Gastroesophageal sphincter (tissue), 4 donors: ENCODE measurements around the gene ATP8A1. TPM values are rescaled to one million over a fixed set of nuclear protein-coding genes. Genes with fewer than 3 reads are reported as not detected.
A peak's percentile ranks its signal among the peaks of the same experiment; 100 is the strongest.

ENCODE experiments used
- ATAC-seq: fragments of 150-250 bp; one replicate; pipeline ENCODE4 v1.9.1; 2016; ENCODE audit warnings: mild to moderate bottlenecking, moderate library complexity
- H3K27ac ChIP-seq, 4 donors: fragments of 200-600 bp; sonication (generic) in 3 of 4; 1 replicate in 3 of 4; 2 replicates in 1 of 4; pipeline ENCODE4 v1.5.1; 2016 to 2019
- H3K27me3 ChIP-seq: fragments of 200-600 bp; sonication (generic); one replicate; pipeline ENCODE4 v1.5.1; 2019
- H3K36me3 ChIP-seq, 2 donors: fragments of 200-600 bp; sonication (generic); one replicate each; pipeline ENCODE4 v1.5.1; 2019; ENCODE audit warnings: control low read depth in 1 of 2
- H3K4me1 ChIP-seq, 3 donors: fragments of 200-600 bp; sonication (generic); 1 replicate in 2 of 3; 2 replicates in 1 of 3; pipeline ENCODE4 v1.5.1; 2016 to 2019; ENCODE audit warnings: control low read depth in 2 of 3
- H3K4me3 ChIP-seq, 2 donors: fragments of 200-600 bp; sonication (generic); one replicate each; pipeline ENCODE4 v1.5.1; 2019; ENCODE audit warnings: mild to moderate bottlenecking in 1 of 2, moderate library complexity in 1 of 2
- H3K9me3 ChIP-seq, 3 donors: fragments of 200-600 bp; sonication (generic); one replicate each; pipeline ENCODE4 v1.5.1; 2017 to 2019; ENCODE audit warnings: control low read depth in 2 of 3
- CTCF ChIP-seq, 4 experiments: fragments of 200-600 bp in 2 of 4; fragments of 450-650 bp in 2 of 4; sonication (generic) in 1 of 4; IDR thresholded peaks; one replicate each; pipeline ENCODE4 v1.5.1; 2017 to 2019; ENCODE audit warnings: antibody characterized with exemption in 4 of 4, mild to moderate bottlenecking in 2 of 4, moderate library complexity in 2 of 4
- EP300 ChIP-seq: sonication (generic); formaldehyde crosslinking; IDR thresholded peaks from one replicate; pipeline ENCODE4 v1.6.1; 2017; ENCODE audit warnings: antibody characterized with exemption, mild to moderate bottlenecking
- POLR2A ChIP-seq, 2 donors: fragments of 450-650 bp; IDR thresholded peaks; one replicate each; pipeline ENCODE4 v1.6.1; 2017; ENCODE audit warnings: antibody characterized with exemption in 2 of 2, mild to moderate bottlenecking in 2 of 2, moderate library complexity in 1 of 2
- POLR2AphosphoS5 ChIP-seq: sonication (generic); formaldehyde crosslinking; IDR thresholded peaks from one replicate; pipeline ENCODE4 v1.6.1; 2017; ENCODE audit warnings: antibody characterized with exemption
- WGBS, 2 donors: methylation state at CpG; one replicate each; pipeline ENCODE4 v1.1.5; 2018; ENCODE audit warnings: low coverage in 1 of 2; 5-methylcytosine and 5-hydroxymethylcytosine counted together
- total RNA-seq, 4 donors: library from RNA; depleted of rRNA; stranded (reverse); fragments of >200 nt; gene quantifications; one replicate each; pipeline ENCODE4 v1.1.0, GENCODE V29; 2016

The ATP8A1 gene
- total RNA-seq, 4 donors from 2014 or later, result 5.6 to 21.9 (median 8.9) TPM

- no peaks in the 10 kb centered on the region for H3K9me3 ChIP-seq
- TF ChIP-seq POLR2AphosphoS5 (no peak), CTCF (IDR thresholded peaks at IDR 0.05) (no peak), EP300 (no peak), POLR2A (IDR thresholded peaks at IDR 0.05) (no peak)
- WGBS, 2 donors, result 63 to 68% methylated on average over 3 of the region's 3 CpGs
- H3K36me3 ChIP-seq, result peaks cover 0 to 4% of the 10 kb centered on the region in 2 donors
- H3K27me3 ChIP-seq, result no peaks in the 10 kb centered on the region
- no peak for ATAC-seq
- H3K4me3 ChIP-seq, result no peak overlapping the region
- peaks cover 0 to 3% (median 0%) of the 10 kb centered on the region in 3 donors for H3K4me1 ChIP-seq
- peak overlapping the region in 1 of 4 donors; percentile 31 for H3K27ac ChIP-seq
Measured at GRCh38 chr4:42410446-42410845, 246.5 kb downstream of the ATP8A1 start.

- Histone ChIP-seq H3K9me3 (no peaks in the 10 kb centered on the region), H3K36me3 (peaks cover 0 to 4% of the 10 kb centered on the region in 2 donors), H3K27me3 (peaks cover 38% of the 10 kb centered on the region), H3K4me3 (no peak overlapping the region), H3K27ac (no peak overlapping the region), H3K4me1 (peaks cover 0 to 1% (median 0%) of the 10 kb centered on the region in 3 donors)
- no peak for ATAC-seq
- WGBS, 2 donors, result 95 to 100% methylated on average over 2 to 5 of the region's 6 CpGs
- no peak for TF ChIP-seq CTCF (IDR thresholded peaks at IDR 0.05)
Measured at GRCh38 chr4:42404001-42404400, 252.9 kb downstream of the ATP8A1 start.

GRCh38 chr4:42401171-42401570 lies 255.7 kb downstream of the ATP8A1 start:
- Histone ChIP-seq H3K4me1 (peaks cover 0 to 28% (median 0%) of the 10 kb centered on the region in 3 donors), H3K9me3 (no peaks in the 10 kb centered on the region), H3K4me3 (peak overlapping the region in 1 of 2 donors; percentile 52), H3K36me3 (no peaks in the 10 kb centered on the region), H3K27ac (peak overlapping the region in 1 of 4 donors; percentile 79), H3K27me3 (peaks cover 66% of the 10 kb centered on the region)
- WGBS, 2 donors, result no CpG with 5 or more reads among the region's 9 CpGs
- ATAC-seq, result no peak
- TF ChIP-seq POLR2AphosphoS5, result no peak
- TF ChIP-seq EP300, result no peak
- TF ChIP-seq POLR2A (IDR thresholded peaks at IDR 0.05), result no peak
- TF ChIP-seq CTCF (IDR thresholded peaks at IDR 0.05), result no peak

- no peaks in the 10 kb centered on the region for H3K36me3 ChIP-seq
- peaks cover 75% of the 10 kb centered on the region for H3K27me3 ChIP-seq
- H3K4me3 ChIP-seq, result peak overlapping the region; percentile 16 to 52
- TF ChIP-seq CTCF (IDR thresholded peaks at IDR 0.05) (no peak), POLR2AphosphoS5 (no peak), POLR2A (IDR thresholded peaks at IDR 0.05) (no peak), EP300 (no peak)
- ATAC-seq, result no peak
- peaks cover 0 to 28% (median 0%) of the 10 kb centered on the region in 3 donors for H3K4me1 ChIP-seq
- WGBS, 2 donors, result 29 to 43% methylated on average over 5 to 10 of the region's 10 CpGs
- H3K27ac ChIP-seq, result peak overlapping the region in 3 of 4 donors; percentile 51 to 79 (median 64)
- H3K9me3 ChIP-seq, result no peaks in the 10 kb centered on the region
Measured at GRCh38 chr4:42399393-42399792, 257.5 kb downstream of the ATP8A1 start.

GRCh38 chr4:42398871-42399331 lies 258.0 kb downstream of the ATP8A1 start:
- Histone ChIP-seq H3K27me3 (peaks cover 75% of the 10 kb centered on the region), H3K27ac (peak overlapping the region in 3 of 4 donors; percentile 51 to 79 (median 64)), H3K4me1 (peaks cover 0 to 28% (median 0%) of the 10 kb centered on the region in 3 donors), H3K4me3 (peak overlapping the region; percentile 16 to 52), H3K9me3 (no peaks in the 10 kb centered on the region), H3K36me3 (no peaks in the 10 kb centered on the region)
- TF ChIP-seq POLR2AphosphoS5 (no peak), EP300 (no peak), CTCF (IDR thresholded peaks at IDR 0.05) (no peak), POLR2A (IDR thresholded peaks at IDR 0.05) (no peak)
- WGBS, 2 donors, result 0 to 19% methylated on average over 1 to 21 of the region's 24 CpGs
- no peak for ATAC-seq
